ENCODE data around the gene RELA.

The RELA gene

DNA sequence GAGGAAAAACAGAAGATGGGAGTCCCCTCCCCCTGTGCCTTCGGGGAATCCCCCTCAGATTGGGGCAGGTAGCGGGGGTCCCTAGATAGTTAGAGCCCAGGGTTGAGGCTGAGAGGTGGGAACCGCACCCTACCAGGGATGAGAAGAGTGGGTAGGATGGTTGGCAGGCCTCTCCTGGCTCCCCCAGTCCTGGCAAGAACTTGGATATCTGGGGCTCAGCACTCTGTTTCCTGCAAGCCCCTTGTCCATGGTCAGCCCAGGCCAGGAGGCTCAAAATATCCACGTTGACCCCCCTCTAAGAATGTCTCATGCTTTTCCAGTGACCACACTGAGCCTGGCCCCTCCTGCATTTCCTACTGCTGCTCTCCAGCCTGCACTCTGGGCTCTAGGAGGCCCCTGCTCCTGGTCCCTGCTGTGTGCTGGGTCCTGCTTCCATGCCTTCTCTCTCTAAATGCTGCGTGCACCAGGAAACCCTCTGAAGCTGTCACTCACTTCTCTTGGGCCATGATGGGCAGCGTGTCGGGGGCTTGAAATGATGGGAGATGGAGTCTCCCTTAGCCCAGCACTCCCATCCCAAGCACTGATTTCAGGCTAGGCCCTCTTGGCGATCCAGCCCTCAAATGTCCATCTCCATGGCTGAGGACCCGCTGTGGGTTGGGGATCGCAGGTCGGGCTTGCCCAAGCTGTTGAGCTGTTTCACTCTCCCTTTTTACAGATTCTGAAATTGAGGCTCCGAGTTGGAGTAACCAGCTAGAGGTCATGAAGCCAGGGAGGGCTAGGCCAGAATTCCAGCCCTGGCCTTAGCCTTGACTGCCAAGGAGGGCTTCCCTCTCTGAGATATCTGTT lies 50.7 kb downstream of the RELA start:
- DNase-seq, result no peak

DNA sequence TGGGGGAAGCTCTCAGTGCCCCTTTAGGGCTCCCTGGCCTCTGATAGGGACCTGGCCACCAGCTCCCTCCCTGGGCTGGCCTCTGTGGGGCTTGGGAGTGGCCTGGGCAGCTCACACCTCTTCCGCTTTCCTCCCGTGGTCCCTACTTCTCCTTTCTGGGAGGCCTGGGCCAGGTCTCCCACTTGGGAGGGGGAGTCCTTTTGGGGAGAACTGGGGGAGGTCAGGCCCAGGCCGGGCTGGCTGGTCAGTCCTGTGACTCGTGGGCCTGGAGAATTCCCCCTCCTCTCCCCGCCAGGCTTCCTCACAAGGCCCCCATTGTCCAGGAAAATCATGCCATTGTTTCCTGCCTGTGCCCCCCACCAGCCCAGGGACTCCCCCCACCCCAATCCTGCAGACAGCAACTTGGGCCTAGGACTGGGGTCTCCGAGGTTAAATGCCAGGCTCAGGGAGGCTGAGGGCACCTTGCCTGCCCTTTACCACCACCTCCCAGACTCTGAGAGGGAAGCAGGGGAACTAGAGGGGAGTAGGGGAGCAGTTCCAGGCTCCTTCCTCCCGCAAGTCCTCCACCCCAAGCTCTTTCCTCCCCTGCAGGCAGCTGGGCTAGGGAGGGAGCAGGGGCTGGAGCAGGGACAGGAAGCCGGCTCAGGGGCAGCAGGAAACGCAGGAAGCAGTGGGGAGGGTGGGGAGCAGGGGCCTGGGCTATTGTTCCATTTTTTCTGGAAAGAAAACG lies 51.5 kb downstream of the RELA start:
- DNase-seq, result no peak

DNA sequence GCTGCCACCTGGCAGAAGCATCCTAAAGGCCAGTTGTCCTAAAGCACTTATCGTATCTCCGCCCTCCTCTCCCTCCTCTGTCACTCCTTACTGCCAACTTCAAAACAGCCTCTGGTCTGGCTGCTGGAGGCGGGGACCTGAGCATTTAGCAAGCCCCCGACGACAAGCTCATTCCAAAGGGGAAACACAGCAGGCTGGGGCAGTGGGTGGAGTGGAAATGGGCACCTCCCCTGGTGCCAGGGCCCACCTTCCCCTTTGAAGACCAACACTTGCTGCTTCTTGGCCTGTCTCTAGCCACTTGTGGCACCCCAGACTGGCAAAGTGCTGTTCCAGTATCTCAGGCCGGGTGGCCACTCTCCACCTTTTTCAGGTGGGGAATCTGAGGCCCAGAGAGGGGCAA lies 52.3 kb downstream of the RELA start:
- no peak for DNase-seq

DNA sequence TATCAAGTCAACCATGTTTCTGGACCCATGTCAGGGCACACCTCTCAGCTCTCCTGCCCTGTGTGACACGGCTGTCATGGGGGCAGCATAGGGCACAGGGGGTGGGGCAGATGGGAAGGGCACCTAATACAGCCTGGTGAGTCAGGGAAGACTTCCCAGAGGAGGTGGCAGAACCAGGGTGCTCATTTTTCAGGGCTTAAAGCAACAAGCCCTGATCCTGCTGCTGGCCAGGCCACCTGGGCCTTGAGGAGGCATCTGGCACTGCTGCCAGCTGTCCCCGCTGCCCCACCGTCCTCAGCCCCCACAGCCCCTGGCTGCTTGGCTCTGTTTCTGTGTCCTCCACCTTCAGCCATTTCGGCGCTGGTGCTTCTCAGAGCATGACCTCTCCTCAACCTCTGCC lies 53.1 kb downstream of the RELA start:
- DNase-seq, result no peak

DNA sequence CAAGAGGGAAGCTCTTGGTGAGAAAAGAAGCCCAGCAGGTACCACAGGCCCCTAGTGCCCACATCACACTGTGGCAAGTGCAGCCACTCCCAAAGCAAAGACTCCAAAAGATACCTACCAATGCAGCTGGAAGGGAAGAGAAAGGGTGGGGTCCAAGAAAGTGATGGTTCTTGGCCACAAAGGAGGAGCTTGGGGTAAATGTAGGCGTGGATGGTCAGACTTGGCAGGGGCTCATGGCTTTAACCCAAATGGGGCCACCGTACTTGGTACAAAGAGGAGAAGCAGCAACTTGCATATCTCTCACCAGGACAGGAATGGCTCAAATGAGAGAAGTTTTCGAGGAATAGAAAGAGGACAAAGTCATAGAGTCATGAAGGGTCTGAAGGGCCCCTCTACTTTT lies 53.5 kb downstream of the RELA start:
- DNase-seq, result no peak

DNA sequence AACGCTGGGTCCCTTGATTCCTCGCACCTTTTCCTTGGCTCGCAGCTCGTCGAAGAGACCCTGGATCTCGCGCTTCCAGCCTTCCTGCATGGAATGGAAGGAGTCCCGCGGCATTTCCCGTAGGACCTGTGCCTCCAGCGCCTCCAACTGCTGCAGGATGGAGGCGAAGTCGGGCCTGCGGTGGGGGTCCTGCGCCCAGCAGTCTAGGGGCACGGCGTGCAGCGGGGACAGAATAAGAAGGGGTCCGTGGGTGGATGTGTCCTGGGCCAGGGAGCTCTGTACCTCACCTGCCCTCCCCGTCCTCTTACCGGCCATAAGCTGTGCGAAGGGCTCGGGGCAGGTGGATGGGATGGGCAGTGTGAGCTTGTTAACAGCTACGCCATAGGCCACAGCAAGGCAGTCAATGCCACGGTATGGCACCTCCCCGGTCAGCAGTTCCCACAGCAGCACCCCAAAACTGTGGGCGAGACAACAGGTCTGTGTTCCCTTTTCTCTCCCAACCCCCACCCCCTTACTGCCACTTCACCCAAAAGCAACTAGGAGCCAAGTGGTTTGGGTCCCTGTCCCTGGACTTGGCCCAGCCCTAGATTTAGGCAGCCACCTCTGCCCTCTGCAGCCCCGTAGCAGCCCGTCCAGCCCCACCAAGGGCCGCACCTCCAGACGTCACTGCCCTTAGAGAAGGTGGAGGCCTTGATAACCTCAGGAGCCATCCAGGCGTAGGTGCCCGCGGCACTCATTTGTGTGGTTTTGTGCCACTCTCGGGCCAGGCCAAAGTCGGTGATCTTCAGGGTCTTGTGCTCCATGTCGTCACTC lies 54.9 kb downstream of the RELA start:
- no peak for DNase-seq

DNA sequence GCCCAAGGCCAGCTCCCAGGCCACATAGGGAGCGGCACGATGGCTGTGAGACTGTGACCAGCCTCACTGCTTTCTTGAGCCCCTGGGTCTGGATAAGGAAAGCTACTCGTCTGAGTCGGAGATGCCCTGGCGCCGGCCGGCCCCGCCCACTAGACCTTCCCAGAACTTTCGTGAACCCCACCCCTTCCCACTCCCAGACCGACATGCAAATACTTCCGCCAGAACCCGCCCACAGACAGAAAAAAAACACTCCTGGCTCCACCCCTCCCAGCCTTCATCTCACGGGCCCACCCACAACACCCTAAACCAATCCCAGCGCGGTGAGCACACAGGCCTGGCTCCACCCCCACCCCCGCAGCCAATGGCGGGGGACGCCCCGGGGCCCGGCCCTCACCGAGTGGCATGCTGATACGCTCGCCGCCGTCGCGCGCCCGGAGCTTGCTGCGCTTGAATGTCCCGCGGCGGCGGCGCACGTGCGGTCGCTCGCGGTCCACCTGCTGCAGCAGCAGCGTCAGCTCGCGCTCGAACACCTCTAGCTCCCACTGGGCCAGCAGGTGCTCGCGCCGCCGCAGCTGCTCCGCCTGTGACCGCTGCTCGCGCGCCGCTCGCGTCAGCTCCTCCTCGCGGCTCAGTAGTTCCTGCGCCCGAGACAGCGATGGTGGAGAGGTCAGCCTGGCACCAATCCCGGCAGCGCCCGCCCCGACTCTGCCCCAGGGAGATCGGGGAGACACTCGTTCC lies 55.7 kb downstream of the RELA start:
- DNase-seq, result no peak

DNA sequence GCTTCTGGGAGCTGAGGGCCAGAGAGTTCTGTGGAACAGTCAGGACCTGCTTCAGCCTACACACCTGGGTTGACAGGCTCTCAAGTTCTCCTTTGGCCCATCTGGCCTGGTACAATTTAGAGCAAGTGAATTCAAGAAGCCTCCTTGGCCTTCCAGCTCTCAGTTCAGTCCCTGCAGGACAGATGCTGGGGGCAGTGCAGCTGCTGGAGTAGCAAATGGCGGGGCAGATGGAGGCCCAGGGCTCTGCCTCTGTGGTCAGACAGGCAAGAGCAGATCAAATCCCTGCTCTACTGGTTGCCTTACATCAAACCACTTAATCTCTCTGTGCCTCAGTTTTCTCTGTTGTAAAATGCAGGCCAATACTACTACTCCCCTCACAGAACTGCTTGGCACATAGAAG lies 58.5 kb downstream of the RELA start:
- DNase-seq, result no peak
